Effector memory CD4-positive, alpha-beta T cell (primary cell): ENCODE results near the gene ERAS.
"Not testable (repeated sequence)": the region's sequence is repeated elsewhere in the genome, so short reads cannot be mapped to it uniquely, and the experiment has no call there.

Source experiments
- DNase-seq, 3 donors: peaks; one replicate each; pipeline ENCODE4 v3.0.0-alpha.2; 2020
- H3K27ac ChIP-seq: 2 replicates; pipeline ENCODE4 v1.7.0; 2013; ENCODE audit warnings: mild to moderate bottlenecking, low read length, moderate library complexity; ENCODE audit not compliant: insufficient read depth, poor library complexity, severe bottlenecking
- H3K27me3 ChIP-seq: replicated peaks from 2 replicates; pipeline ENCODE4 v1.7.0; 2013; ENCODE audit warnings: mild to moderate bottlenecking, low read length; ENCODE audit not compliant: insufficient read depth, control insufficient read depth, poor library complexity, severe bottlenecking
- H3K36me3 ChIP-seq: 2 replicates; pipeline ENCODE4 v1.7.0; 2013; ENCODE audit warnings: mild to moderate bottlenecking, low read length, moderate library complexity; ENCODE audit not compliant: control insufficient read depth, insufficient read depth
- H3K4me1 ChIP-seq: 2 replicates; pipeline ENCODE4 v1.7.0; 2013; ENCODE audit warnings: low read length, mild to moderate bottlenecking; ENCODE audit not compliant: control insufficient read depth, insufficient read depth, poor library complexity, severe bottlenecking
- H3K4me3 ChIP-seq: 2 replicates; pipeline ENCODE4 v1.7.0; 2013; ENCODE audit warnings: low read length, low read depth, mild to moderate bottlenecking; ENCODE audit not compliant: insufficient read depth, poor library complexity, severe bottlenecking
- H3K9me3 ChIP-seq: 2 replicates; pipeline ENCODE4 v1.7.0; 2013; ENCODE audit warnings: mild to moderate bottlenecking, low read length, moderate library complexity; ENCODE audit not compliant: control insufficient read depth

ERAS gene

DNA sequence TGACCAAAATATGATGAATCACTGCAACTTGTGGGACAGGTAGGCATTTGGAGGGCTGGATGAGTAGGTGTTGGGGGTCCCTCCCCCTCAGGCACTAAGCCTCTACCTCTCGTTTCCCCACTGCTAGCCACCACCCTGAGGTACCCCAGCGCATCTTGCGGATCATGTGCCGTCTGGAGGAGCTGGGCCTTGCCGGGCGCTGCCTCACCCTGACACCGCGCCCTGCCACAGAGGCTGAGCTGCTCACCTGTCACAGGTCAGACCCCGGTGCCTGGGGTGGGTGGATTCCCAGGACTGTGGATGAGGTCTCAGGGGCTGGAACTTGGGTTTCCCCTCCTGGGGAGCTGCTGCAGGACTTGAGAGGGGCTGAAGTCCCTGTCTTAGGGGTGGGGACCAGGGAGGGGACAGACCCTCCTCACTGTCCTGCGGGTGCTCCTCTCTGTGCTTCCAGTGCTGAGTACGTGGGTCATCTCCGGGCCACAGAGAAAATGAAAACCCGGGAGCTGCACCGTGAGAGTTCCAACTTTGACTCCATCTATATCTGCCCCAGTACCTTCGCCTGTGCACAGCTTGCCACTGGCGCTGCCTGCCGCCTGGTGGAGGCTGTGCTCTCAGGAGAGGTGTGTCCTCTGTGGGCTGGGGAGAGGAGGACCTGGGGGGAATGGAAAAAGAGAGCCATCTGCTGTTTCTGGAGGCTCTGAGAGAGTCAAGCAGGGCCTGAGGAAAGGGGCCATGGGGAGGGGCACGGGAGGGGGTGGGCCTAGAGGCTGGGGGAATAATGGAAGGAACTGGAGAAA lies 10.1 kb upstream of the ERAS start:
- Histone ChIP-seq H3K9me3 (no peaks in the 10 kb centered on the region), H3K27me3 (no peaks in the 10 kb centered on the region), H3K36me3 (no peaks in the 10 kb centered on the region), H3K27ac (no peak overlapping the region), H3K4me1 (no peaks in the 10 kb centered on the region), H3K4me3 (no peak overlapping the region)
- DNase-seq: no peak

DNA sequence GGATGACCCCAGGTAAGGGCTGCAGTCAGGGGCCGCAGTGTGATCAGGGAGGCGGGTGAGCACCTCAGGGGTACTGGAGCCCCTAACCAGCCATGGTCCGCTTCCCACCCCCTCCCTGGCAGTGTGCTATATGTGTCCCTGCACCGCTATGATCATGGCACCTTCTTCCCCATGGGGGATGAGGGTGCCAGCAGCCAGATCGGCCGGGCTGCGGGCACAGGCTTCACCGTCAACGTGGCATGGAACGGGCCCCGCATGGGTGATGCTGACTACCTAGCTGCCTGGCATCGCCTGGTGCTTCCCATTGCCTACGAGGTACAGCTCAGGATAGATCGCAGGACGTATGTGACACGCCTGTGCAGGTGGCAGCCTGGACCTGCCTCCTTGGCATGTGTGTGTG lies 8.2 kb upstream of the ERAS start:
- no peaks in the 10 kb centered on the region for H3K9me3 ChIP-seq
- DNase-seq: no peak
- H3K4me3 ChIP-seq: no peak overlapping the region
- no peaks in the 10 kb centered on the region for H3K4me1 ChIP-seq
- no peaks in the 10 kb centered on the region for H3K36me3 ChIP-seq
- H3K27ac ChIP-seq: no peak overlapping the region
- no peaks in the 10 kb centered on the region for H3K27me3 ChIP-seq

DNA sequence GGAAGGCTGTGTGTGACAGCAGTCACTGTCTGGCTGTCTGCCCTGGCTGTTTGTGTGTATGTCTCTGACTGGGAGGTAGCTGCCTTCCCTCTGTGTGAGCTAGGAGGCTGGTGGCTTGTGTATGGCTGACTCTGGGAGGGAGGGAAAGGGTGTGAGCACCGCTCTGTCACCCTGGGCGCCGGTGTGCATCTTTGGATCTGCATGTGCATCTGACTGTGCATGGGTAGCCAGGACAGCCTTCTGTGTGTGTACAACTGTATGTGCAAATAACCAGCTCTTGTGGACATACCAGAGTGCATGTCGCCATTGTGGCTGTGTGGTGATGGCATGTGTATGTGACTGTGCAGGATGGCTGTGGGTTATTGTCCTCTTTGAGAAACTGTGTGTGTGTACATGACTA lies 7.4 kb upstream of the ERAS start:
- Histone ChIP-seq H3K4me1 (no peaks in the 10 kb centered on the region), H3K27ac (no peak overlapping the region), H3K4me3 (no peak overlapping the region), H3K9me3 (no peaks in the 10 kb centered on the region), H3K36me3 (no peaks in the 10 kb centered on the region), H3K27me3 (no peaks in the 10 kb centered on the region)
- DNase-seq: no peak

DNA sequence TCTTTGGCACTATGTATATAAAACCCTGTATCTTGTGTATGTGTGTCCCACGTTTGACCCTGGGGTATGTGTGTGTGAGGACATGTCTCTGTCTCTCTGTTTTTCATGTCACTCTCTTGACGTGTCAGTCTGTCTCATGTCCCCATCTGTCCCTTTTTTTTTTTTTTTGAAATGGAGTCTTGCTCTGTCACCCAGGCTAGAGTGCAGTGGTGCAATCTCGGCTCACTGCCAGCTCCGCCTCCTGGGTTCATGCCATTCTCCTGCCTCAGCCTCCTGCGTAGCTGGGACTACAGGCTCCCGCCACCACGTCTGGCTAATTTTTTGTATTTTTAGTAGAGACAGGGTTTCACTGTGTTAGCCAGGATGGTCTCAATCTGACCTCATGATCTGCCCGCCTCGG lies 6.9 kb upstream of the ERAS start:
- H3K36me3 ChIP-seq, DNase-seq, H3K27me3 ChIP-seq: not testable (repeated sequence)

DNA sequence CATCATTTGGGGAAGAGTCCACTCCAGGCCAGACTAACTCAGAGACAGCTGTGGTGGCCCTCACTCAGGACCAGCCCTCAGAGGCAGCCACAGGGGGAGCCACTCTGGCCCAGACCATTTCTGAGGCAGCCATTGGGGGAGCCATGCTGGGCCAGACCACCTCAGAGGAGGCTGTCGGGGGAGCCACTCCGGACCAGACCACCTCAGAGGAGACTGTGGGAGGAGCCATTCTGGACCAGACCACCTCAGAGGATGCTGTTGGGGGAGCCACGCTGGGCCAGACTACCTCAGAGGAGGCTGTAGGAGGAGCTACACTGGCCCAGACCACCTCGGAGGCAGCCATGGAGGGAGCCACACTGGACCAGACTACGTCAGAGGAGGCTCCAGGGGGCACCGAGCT lies 3.3 kb upstream of the ERAS start:
- DNase-seq: no peak
- H3K36me3 ChIP-seq: no peaks in the 10 kb centered on the region
- no peak overlapping the region for H3K4me3 ChIP-seq
- no peaks in the 10 kb centered on the region for H3K4me1 ChIP-seq
- no peaks in the 10 kb centered on the region for H3K27me3 ChIP-seq
- H3K9me3 ChIP-seq: no peaks in the 10 kb centered on the region
- H3K27ac ChIP-seq: no peak overlapping the region

More for the DNA sequence above, 6.9 kb upstream of the ERAS start:
- not testable (repeated sequence) for H3K27ac ChIP-seq, H3K9me3 ChIP-seq, H3K4me1 ChIP-seq, H3K4me3 ChIP-seq

DNA sequence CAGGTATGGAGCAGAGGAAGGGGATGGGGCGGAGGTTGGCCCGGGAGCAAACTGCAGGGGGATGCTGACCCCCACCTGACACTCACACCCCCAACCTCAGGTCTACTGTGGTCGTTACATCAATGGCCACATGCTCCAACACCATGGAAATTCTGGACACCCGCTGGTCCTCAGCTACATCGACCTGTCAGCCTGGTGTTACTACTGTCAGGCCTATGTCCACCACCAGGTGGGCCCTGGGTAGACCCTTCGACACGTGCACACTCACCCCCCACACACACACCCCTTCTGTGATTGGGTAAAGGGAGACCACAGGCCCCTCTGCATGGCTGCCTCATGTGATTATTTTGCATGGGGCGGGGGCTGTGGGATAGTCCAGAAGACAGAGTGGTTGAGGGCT lies 2.2 kb upstream of the ERAS start:
- H3K9me3 ChIP-seq: no peaks in the 10 kb centered on the region
- no peaks in the 10 kb centered on the region for H3K36me3 ChIP-seq
- no peak overlapping the region for H3K4me3 ChIP-seq
- no peaks in the 10 kb centered on the region for H3K4me1 ChIP-seq
- DNase-seq: no peak
- no peak overlapping the region for H3K27ac ChIP-seq
- H3K27me3 ChIP-seq: no peaks in the 10 kb centered on the region

DNA sequence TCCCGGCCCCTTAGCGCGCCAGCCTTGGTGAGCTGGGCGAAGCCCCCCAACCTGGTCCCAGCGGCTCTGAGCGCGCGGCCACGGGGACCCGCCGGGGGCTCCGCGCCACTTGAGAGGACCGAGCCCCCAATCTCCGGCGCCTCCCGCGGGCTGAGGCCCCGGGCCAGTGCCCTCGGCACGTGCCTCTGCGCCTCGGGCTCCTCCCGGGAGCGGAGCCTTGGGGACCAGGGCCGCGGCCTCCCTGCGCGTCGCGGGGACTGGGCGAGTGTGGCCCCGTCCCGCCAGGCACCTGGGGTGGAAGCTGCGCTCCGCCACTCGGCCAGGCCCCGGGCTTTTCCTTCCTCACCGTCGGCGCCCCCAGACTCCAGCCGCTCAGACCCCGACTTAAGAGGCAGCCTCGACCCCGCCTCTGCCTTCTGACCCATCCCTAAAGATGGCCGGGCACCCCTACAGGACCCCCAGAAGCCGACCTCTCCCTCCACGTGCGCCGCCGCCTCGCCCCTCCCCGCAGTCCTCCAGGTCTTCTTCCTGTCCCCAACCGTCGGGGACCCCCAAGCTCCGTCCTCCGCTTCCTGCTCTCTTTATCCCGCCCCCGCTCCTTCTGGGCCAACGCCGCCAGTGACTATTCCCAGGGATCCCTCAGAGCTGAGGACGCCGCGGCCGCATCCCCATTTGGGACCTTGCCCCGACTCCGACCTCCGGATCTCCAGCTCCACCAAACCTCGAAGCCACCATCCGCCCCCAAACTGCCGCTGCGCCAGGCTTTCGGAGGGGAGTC lies 752 bp downstream of the ERAS start:
- H3K4me1 ChIP-seq: peaks cover 8% of the 10 kb centered on the region
- no peaks in the 10 kb centered on the region for H3K36me3 ChIP-seq
- no peak for DNase-seq
- no peak overlapping the region for H3K27ac ChIP-seq
- H3K9me3 ChIP-seq: no peaks in the 10 kb centered on the region
- no peaks in the 10 kb centered on the region for H3K27me3 ChIP-seq
- H3K4me3 ChIP-seq: no peak overlapping the region

DNA sequence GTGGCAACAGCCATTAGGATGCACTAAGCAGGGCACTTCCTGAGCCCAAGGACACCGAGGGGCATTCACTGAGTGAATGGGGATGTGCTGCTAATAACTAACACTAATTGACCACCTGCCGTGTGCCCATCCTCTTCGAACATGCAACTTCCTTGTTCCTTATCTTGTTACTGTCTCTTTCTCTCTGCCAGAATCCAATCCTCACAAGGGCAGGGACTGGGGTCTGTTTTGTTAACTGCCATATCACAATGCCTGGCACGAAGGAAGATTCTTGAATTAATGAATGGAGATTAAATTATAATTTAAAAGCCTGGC lies 1.3 kb downstream of the ERAS start:
- Histone ChIP-seq H3K4me3 (no peak overlapping the region), H3K36me3 (no peaks in the 10 kb centered on the region)

DNA sequence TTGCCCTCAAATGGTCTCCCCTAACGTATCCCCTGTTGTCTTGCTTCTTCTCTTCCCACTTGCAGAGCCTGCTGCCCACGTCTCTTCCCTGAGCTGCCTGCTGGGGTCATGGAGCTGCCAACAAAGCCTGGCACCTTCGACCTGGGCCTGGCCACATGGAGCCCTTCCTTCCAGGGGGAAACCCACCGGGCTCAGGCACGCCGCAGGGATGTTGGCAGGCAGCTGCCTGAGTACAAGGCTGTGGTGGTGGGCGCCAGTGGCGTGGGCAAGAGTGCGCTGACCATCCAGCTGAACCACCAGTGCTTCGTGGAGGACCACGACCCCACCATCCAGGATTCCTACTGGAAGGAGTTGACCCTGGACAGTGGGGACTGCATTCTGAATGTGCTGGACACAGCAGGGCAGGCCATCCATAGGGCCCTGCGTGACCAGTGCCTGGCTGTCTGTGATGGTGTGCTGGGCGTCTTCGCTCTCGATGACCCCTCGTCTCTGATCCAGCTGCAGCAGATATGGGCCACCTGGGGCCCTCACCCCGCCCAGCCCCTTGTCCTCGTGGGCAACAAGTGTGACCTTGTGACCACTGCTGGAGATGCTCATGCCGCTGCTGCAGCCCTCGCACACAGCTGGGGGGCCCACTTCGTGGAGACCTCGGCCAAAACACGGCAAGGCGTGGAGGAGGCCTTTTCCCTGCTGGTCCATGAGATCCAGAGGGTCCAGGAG lies 2.9 kb downstream of the ERAS start:
- H3K9me3 ChIP-seq: no peaks in the 10 kb centered on the region
- H3K4me3 ChIP-seq: no peak overlapping the region
- DNase-seq: no peak
- H3K27me3 ChIP-seq: no peaks in the 10 kb centered on the region
- H3K27ac ChIP-seq: no peak overlapping the region
- no peaks in the 10 kb centered on the region for H3K36me3 ChIP-seq
- H3K4me1 ChIP-seq: peaks cover 8% of the 10 kb centered on the region

More for the DNA sequence above, 1.3 kb downstream of the ERAS start:
- Histone ChIP-seq H3K27me3 (no peaks in the 10 kb centered on the region), H3K27ac (no peak overlapping the region), H3K4me1 (peaks cover 8% of the 10 kb centered on the region), H3K9me3 (no peaks in the 10 kb centered on the region)
- no peak for DNase-seq
